Embryonic facial prominence (tissue), 1 donor: ENCODE results near the gene NR5A1.

Source experiments
- DNase-seq: peaks from one replicate; pipeline ENCODE4 v3.0.0-alpha.2; 2016; ENCODE audit errors: extremely low spot score

The NR5A1 gene

DNA sequence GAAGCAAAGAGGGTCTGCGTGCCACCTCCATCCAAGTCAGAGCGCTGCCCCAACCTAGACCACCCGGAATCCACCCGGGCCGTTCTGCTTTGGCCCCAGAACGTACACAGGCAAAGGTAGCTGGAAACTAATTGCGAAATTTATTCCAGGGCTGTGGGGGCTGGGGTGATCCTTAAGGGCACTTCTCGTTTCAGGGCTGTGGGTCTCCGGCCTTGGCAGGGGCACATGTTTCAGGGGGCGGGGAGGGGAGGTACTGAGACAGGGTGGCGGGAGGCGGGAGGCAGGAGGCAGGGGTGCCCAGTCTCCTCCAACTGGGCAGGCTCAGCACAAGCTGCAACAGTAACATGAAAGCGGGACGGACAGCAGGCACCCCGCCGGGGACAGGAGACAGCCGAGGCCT lies 26.1 kb downstream of the NR5A1 start:
- no peak for DNase-seq

DNA sequence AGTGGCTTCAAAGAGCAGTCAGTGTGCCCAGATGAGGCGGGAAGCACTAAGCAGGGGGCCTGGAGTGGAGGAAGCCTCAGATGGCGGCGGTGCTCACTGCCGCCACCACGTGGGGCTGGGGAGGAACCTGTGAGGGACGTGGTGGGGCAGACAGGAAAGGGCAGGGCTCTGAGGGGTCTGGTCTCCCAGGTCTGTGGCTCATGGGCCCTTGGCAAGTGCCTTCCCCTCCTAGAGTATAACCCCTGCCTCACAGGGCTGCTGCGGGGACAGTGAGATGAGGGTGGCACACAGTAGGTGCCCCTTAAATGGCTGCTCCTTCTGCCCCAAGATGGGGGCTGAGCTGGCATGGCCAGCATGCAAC lies 26.6 kb downstream of the NR5A1 start:
- no peak for DNase-seq

DNA sequence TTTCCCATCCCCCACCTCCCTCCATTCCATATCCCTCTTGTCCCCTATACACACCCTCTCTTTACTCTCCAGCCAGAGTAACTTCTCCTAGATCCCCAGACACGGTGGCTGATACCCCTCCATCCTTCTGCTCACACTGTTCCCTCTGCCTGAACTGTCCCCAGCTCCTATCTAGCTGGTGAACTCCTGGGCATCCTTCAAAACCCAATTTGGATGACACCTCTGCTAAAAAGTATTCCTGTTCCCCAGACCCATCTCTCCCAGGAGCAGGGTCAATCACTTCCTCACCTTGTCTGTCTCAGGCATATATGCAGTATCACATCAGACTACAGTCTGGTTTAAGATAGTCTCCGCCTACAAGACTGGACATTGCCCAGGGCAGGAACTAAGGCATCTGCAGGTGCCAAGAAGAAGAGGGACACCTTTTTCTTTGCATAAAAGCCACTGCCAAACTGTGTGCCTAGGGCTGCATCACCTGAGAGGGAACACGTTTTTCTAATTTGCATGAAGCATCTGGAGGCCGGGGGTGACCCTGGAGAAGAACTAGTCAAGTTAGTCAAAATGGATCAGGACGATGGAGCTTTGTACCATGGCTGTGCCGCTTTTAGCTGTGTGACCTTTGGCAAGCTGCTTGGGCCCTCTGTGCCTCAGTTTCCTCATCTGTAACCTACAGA lies 27.1 kb downstream of the NR5A1 start:
- no peak for DNase-seq

DNA sequence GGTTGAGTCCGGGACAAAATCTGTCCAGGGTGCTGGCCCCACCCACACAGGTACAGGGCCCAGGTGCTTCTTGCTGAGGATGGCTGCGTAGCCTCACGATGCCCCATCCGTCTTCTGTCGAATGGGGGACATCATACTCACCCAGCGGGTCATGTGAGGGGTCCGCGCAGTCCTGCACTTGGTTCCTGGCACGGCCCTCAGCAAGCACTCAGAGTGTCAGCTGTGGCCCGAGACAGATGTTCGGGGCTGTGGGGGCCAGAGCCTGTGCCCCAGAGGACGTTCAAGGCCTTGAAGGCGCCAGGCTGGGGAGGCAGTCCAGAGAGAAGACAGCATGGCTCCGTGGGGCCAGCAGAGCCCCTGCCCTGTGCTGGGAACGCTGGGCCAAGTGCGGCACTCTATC lies 27.8 kb downstream of the NR5A1 start:
- no peak for DNase-seq

GRCh38 chr9:124478354-124478753 lies 28.8 kb downstream of the NR5A1 start:
- DNase-seq: no peak

DNA sequence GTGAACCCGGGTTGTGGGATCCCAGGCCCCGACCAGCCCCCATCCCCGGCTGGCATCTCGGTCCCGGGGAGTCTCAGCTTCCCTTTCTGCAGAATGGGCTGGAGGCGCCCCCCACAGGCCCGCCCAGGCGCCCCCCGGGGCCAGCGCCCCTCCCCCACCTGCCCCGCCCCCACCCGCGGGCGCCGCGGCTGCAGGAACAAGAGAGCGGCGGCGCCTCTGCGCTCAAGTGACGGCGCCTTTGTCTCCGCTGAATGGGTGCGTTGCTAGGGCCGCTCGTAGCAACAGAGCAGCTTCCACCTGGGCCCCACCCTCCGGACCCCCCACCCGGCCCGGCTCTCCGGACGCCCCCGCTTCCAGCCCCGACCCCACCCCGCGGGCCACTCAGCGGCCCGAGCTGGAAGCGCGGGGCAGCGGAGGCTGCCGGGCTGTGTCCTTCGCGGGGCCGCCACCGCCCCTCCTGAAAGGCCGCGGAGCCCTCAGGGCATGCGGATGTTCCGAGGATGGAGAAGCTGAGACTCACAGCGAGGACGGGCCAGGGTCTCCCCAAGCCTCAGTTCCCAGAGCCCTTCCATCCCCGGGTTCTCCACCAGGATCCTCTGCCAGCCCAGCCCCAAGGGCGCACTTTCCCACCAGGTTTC lies 29.4 kb downstream of the NR5A1 start:
- no peak for DNase-seq

DNA sequence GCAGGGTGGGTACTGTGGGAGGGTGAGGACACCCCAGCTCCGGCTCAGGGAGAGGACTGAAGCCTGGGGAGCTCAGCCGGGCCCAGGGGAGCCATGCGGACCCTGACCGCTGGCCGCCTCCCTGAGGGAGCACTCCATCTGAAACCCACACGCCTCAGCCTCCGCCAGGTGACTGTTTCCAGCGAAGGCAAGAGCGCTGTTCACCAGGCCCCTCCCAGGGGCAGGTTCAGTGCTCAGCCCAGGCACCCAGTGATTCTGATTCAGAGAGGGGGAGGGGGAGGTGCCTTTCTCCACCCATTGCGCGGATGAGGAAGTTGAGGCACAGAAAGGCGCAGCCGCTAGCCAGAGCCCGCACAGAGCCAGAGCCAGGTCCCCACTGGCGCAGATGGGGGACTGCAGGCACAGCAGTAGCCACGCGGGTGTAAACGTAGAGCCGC lies 30.0 kb downstream of the NR5A1 start:
- DNase-seq: no peak

- DNase-seq: no peak
These were observed 31.1 kb downstream of the NR5A1 start for GRCh38 chr9:124475868-124476690.

DNA sequence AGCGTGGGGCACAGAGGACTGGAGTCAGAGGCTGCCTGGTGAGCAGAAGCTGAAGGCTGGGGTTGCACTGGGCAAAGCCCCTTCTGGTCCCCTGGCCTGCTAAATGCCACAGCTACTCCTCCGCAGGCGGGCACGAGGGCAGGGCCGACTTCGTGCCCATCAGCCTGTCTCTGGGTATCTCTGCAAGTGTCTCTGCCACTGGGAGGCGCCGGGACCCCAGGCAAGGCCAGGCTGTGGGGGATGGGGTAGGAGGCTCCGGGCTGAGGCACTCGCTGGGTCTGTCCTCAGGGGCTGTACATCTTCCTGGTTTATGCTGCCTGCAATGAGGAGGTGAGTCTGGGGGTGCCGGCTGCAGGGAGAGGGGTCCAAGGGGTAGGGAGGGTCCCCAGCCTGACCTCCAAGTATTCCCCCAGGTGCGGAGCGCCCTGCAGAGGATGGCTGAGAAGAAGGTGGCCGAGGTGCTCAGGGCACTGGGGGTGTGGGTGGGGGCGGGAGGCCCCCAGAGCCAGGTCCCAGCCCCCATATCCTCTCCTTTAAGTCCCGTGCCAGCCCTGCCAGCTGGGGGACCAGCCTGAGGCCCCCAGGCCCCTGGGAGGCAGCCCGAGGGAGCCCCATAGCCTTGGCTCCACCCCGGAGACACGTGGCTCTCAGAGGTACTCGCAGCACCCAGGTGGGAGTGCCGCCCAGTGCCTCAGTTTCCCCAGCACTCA lies 31.9 kb downstream of the NR5A1 start:
- no peak for DNase-seq

DNA sequence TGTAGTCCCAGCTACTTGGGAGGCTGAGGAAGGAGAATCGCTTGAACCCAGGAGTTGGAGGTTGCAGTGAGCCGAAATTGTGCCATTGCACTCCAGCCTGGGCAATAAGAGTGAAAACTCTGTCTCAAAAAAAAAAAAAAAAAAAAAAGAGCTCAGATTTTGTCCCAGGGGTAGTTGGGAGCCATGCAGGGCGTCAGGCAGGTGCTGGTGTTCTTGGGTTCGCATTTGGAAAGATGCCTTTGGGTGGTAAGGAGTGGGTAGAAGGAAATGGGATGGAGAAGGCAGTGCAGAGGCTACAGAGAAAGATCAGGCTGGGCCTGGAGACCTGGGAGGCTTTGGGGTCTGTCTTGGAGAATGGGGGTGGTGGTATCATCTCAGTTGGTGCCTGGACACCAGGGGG lies 33.0 kb downstream of the NR5A1 start:
- DNase-seq: no peak

GRCh38 chr9:124473310-124473709 lies 33.9 kb downstream of the NR5A1 start:
- no peak for DNase-seq

GRCh38 chr9:124472770-124473169 lies 34.4 kb downstream of the NR5A1 start:
- no peak for DNase-seq

DNA sequence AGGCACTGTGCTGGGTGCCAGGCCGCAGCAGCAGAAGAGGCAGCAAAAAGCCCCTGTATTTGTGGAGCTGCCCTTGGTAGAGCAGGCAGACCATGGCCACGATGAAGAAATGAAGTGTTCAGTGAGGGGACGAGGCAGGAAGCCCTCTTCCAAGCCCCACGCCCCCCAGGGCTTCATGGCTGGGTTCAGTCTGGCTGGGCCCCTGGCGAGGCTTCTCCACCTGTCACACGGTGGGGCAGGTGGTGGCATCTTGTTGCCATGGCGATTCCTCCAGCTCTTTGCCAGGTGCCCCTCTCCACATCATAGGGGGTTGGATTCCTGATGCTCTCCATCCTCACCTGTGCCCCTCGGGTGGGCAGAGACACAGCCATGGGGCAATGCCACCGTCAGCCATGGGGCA lies 35.4 kb downstream of the NR5A1 start:
- no peak for DNase-seq

GRCh38 chr9:124470726-124471125 lies 36.5 kb downstream of the NR5A1 start:
- DNase-seq: no peak

GRCh38 chr9:124470306-124470705 lies 36.9 kb downstream of the NR5A1 start:
- no peak for DNase-seq

DNA sequence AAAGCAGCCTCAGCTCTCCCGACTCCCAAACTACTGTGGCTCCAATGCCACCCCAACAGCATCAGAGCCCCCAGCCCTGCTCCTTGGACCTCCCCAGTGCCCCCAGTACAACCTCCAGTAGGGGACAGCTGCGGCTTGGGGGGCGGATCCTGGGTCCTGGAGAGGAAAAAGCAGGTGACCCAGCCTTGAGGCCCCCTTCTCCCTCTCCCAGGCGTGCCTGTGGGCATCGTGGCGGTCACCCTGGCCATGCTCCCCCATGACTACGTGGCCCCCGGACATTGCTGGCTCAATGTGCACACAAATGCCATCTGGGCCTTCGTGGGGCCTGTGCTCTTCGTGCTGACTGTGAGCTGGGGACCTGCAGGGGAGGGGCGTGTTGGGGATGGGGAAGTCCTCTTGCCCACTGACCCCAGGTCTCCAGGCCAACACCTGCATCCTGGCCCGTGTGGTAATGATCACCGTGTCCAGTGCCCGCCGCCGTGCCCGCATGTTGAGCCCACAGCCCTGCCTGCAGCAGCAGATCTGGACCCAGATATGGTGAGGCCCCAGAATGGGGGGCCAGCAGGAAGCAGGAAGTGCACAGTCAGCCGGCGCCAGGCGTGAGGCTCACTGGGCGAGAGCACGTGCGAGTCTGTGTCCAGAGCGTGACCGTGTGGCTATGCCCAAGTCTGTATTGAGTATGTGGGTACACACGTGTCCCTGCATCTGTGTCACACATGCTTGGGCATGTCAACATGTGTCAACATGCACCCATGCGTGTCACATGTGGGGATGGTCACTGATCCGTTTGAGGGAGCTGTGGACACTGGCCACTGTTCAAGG lies 38.0 kb downstream of the NR5A1 start:
- no peak for DNase-seq

- no peak for DNase-seq
These were observed 39.0 kb downstream of the NR5A1 start for GRCh38 chr9:124468061-124468740.

DNA sequence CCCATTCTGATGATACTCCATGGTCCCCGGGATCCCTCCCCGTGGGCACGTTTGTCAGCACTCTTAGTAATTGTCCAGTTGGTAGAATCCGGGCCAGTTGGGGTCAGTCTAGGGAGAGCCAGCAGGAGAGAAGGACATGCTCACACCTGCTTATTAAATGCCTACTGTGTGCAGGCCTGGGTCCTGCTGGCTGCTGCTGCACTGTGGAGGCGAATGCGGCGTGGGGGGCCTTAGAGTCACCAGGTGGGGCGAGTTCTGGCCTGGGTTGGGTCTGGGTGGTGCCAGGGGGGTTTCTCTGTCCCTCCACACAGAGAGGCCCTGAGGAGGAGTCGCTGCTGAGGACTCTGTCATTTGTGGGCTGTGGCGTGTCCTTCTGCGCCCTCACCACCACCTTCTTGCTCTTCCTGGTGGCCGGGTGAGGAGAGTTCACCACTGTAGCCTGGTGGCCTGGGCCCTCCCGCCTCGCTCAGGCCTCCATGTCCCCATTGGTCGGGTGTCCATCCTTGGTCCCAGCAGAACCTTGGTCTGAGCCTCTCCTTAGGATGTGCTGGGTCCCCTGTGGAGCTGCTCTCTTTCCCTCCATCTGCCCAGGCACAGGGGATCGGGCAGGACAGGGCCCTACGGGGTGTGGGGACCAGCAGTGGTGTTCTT lies 39.7 kb downstream of the NR5A1 start:
- no peak for DNase-seq

DNA sequence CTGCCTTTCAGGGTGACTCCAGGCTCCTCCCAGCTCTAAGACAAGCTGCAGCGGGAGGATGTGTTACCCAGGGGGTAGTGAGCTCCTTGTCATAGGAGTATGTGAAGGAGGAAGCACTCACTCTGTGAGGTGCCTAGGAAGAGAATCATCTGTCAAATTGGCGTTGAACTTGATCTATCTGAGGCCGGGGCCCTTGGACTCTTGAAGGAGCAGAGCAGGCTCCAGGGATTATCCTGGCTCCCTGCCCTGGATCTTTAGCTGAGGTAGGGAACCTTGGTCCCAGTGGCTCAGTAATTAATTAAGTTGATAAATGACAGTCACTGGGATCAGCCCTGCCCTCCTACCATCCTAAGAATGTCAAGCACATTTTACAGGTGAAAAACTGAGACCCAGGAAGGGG lies 41.5 kb downstream of the NR5A1 start:
- DNase-seq: no peak

- DNase-seq: no peak
These were observed 44.5 kb downstream of the NR5A1 start for GRCh38 chr9:124462739-124463138.
